ENCODE results near the gene RNASE7.

RNASE7 gene

DNA sequence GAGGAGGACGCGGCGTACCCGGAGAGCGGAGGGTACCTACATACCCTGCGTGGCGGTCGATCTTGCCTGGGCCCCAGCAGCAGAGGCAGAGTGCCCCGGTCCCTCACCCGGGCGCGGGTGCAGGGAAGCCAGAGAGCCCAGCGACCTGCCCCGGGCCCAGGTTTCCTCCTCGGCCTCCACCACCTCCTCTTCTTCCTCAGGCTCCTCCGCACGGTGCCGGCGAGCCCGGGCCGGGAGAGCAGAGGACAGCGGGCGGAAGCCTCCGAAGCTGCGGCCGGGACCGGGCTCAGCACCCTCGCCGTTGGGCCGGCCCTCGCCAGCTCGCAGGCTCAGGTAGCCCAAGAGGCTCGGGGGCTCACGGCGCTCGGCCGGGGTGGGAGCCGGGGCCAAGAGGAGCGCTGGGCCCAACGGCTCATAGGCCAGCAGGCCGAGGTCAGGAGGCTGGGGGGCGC lies 49.7 kb downstream of the RNASE7 start:
- DNase-seq (ENCODE audit: low read depth): no peak
- TF ChIP-seq, protein P1, sequence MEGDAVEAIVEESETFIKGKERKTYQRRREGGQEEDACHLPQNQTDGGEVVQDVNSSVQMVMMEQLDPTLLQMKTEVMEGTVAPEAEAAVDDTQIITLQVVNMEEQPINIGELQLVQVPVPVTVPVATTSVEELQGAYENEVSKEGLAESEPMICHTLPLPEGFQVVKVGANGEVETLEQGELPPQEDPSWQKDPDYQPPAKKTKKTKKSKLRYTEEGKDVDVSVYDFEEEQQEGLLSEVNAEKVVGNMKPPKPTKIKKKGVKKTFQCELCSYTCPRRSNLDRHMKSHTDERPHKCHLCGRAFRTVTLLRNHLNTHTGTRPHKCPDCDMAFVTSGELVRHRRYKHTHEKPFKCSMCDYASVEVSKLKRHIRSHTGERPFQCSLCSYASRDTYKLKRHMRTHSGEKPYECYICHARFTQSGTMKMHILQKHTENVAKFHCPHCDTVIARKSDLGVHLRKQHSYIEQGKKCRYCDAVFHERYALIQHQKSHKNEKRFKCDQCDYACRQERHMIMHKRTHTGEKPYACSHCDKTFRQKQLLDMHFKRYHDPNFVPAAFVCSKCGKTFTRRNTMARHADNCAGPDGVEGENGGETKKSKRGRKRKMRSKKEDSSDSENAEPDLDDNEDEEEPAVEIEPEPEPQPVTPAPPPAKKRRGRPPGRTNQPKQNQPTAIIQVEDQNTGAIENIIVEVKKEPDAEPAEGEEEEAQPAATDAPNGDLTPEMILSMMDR (IDR thresholded peaks at IDR 0.05; ENCODE audit: low read length, missing control alignments): no peak
- H3K4me3 ChIP-seq (replicated peaks; ENCODE audit: low read depth, low read length): no peak overlapping the region

GRCh38 chr14:21092273-21093011 lies 50.3 kb downstream of the RNASE7 start:
- no peak overlapping the region for H3K4me3 ChIP-seq (replicated peaks; ENCODE audit: low read depth, low read length)
- TF ChIP-seq, protein P1 (IDR thresholded peaks at IDR 0.05; ENCODE audit: low read length, missing control alignments): no peak
- peak; percentile 81 for DNase-seq (ENCODE audit: low read depth)

- TF ChIP-seq, protein P1 (IDR thresholded peaks at IDR 0.05; ENCODE audit: low read length, missing control alignments): no peak
These were observed 50.9 kb downstream of the RNASE7 start for GRCh38 chr14:21093018-21093417.

More at GRCh38 chr14:21093018-21093417, 50.9 kb downstream of the RNASE7 start:
- no peak for DNase-seq (ENCODE audit: low read depth)
- H3K4me3 ChIP-seq (replicated peaks; ENCODE audit: low read depth, low read length): no peak overlapping the region

All from fibroblast of pulmonary artery (primary cell).